PFSK-1 (cell line): ENCODE measurements around the gene ATG9B.

Experiments
- FOXP2 ChIP-seq: optimal IDR thresholded peaks from 2 replicates; pipeline ENCODE3; 2011; ENCODE audit warnings: borderline replicate concordance, control low read depth, inconsistent platforms; ENCODE audit not compliant: insufficient read depth; ENCODE audit errors: extremely low read length, extremely low read depth
- POLR2AphosphoS5 ChIP-seq: IDR thresholded peaks from 2 replicates; pipeline ENCODE4 v1.6.1; 2012; ENCODE audit warnings: low read depth, mild to moderate bottlenecking, control low read depth, low read length, moderate library complexity
- SIN3A ChIP-seq: IDR thresholded peaks from 2 replicates; pipeline ENCODE4 v1.6.1; 2012; ENCODE audit warnings: mild to moderate bottlenecking, low read length, moderate library complexity, borderline replicate concordance; ENCODE audit not compliant: insufficient read depth
- TAF1 ChIP-seq: IDR thresholded peaks from 2 replicates; pipeline ENCODE4 v1.6.1; 2012; ENCODE audit warnings: low read length, control low read depth, borderline replicate concordance; ENCODE audit not compliant: insufficient read depth
- TF ChIP-seq, protein P1 (sequence below), 2 experiments: IDR thresholded peaks; 2 replicates each; pipeline versions ENCODE4 v1.6.1 to v1.8.0; 2011 to 2012; ENCODE audit warnings: low read depth in 2 of 2, low read length in 2 of 2, control low read depth in 1 of 2, inconsistent platforms in 1 of 2, mild to moderate bottlenecking in 1 of 2, moderate library complexity in 1 of 2; ENCODE audit not compliant: insufficient read depth in 1 of 2

ATG9B gene

GRCh38 chr7:151035902-151036301 is 11.6 kb upstream of the ATG9B start:
- TF ChIP-seq POLR2AphosphoS5 = no peak
- no peak for TF ChIP-seq TAF1
- TF ChIP-seq, protein P1, sequence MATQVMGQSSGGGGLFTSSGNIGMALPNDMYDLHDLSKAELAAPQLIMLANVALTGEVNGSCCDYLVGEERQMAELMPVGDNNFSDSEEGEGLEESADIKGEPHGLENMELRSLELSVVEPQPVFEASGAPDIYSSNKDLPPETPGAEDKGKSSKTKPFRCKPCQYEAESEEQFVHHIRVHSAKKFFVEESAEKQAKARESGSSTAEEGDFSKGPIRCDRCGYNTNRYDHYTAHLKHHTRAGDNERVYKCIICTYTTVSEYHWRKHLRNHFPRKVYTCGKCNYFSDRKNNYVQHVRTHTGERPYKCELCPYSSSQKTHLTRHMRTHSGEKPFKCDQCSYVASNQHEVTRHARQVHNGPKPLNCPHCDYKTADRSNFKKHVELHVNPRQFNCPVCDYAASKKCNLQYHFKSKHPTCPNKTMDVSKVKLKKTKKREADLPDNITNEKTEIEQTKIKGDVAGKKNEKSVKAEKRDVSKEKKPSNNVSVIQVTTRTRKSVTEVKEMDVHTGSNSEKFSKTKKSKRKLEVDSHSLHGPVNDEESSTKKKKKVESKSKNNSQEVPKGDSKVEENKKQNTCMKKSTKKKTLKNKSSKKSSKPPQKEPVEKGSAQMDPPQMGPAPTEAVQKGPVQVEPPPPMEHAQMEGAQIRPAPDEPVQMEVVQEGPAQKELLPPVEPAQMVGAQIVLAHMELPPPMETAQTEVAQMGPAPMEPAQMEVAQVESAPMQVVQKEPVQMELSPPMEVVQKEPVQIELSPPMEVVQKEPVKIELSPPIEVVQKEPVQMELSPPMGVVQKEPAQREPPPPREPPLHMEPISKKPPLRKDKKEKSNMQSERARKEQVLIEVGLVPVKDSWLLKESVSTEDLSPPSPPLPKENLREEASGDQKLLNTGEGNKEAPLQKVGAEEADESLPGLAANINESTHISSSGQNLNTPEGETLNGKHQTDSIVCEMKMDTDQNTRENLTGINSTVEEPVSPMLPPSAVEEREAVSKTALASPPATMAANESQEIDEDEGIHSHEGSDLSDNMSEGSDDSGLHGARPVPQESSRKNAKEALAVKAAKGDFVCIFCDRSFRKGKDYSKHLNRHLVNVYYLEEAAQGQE (IDR thresholded peaks at IDR 0.05; ENCODE audit: insufficient read depth in 1 of 2, low read depth in 2 of 2, low read length in 2 of 2) = no peak
- TF ChIP-seq SIN3A = no peak
- TF ChIP-seq FOXP2 = no peak

GRCh38 chr7:151035026-151035717 is 10.9 kb upstream of the ATG9B start:
- TF ChIP-seq SIN3A = no peak
- TF ChIP-seq FOXP2 = no peak
- TF ChIP-seq, protein P1 (IDR thresholded peaks at IDR 0.05; ENCODE audit: insufficient read depth in 1 of 2, low read depth in 2 of 2, low read length in 2 of 2) = no peak
- TF ChIP-seq TAF1 = no peak
- TF ChIP-seq POLR2AphosphoS5 = no peak

DNA sequence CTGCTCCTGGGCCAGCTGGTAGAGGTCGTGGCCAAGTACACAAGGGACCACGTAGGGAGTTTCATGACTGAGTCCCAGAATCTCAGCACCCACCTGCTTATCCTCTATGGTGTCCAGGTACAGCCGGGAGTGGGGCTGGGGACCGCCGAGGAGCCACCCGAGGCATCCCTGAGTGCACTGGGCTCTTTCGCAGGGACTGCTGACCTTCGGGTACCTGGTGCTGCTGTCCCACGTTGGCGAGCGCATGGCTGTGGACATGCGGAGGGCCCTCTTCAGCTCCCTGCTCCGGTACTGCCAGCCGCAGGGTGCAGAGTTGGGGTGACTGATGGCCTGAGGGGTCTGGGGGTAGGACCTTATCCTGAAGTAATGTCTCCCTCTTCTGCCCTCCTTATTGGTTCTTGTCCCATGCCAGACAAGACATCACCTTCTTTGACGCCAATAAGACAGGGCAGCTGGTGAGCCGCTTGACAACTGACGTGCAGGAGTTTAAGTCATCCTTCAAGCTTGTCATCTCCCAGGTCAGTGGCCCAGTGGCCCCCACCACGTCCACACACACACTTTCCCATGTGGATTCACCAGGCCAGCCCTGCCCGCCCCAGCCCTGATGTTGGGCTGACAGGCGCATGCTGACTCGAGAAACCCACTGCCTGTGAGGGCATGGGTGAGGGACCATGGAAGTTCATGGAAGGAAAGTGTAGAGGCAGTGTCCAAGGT is 10.2 kb upstream of the ATG9B start:
- TF ChIP-seq SIN3A = no peak
- no peak for TF ChIP-seq POLR2AphosphoS5
- TF ChIP-seq TAF1 = no peak
- TF ChIP-seq, protein P1 (IDR thresholded peaks at IDR 0.05; ENCODE audit: insufficient read depth in 1 of 2, low read depth in 2 of 2, low read length in 2 of 2) = no peak
- TF ChIP-seq FOXP2 = no peak

DNA sequence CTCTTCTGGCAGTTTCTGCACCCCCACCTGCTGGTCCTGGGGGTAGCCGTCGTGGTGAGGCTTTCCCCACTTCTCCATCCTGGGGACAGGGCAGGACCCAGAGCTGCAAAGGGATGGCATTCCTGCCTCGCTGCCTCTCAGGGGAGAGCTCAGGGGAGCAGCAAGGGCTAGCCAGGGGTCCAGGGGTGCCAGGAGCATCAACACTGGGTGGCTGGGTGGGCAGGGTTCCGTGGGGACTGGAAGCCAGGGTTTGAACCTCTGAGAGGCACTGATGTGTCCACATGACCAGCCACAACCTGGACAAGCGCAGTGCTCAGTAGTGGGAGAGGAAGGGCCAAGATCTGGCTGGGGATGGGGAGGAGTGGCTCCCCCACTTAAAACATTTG is 9.6 kb upstream of the ATG9B start:
- TF ChIP-seq TAF1 (no peak), POLR2AphosphoS5 (no peak), FOXP2 (no peak), SIN3A (no peak)
- TF ChIP-seq, protein P1 (IDR thresholded peaks at IDR 0.05; ENCODE audit: insufficient read depth in 1 of 2, low read depth in 2 of 2, low read length in 2 of 2) = no peak
